IMR-90 (cell line): ENCODE results near the gene OSBPL9. TPM values are rescaled to one million over a fixed set of nuclear protein-coding genes. Genes with fewer than 3 reads are reported as not detected.

Source experiments
- ATAC-seq: fragments of 200-7000 bp; cut with Tn5 transposase; 2 replicates; pipeline ENCODE4 v1.9.1; 2020; ENCODE audit warnings: low read depth, mild to moderate bottlenecking, moderate library complexity
- BruUV-seq: library from RNA; stranded (reverse); fragments of 400-500 nt; replicated peaks from 2 replicates; lab custom pipeline; 2021; lab: Mats Ljungman, UMichigan
- CTCF ChIA-PET: fragments of 300-600 bp; formaldehyde crosslinking; extraction: SDS; loops from one replicate; lab custom pipeline; 2021; ENCODE audit warnings: antibody characterized with exemption; lab: Yijun Ruan, JAX
- POLR2A ChIA-PET: fragments of 300-600 bp; sonication (Branson Sonifier 250); formaldehyde crosslinking; loops from one replicate; lab custom pipeline; 2022; ENCODE audit warnings: antibody characterized with exemption; ENCODE audit not compliant: unreplicated experiment; lab: Charles Lee
- DNase-seq: peaks from one replicate; pipeline ENCODE4 v3.0.0; 2013
- H2AFZ ChIP-seq: replicated peaks from 2 replicates; pipeline ENCODE3; 2013; ENCODE audit warnings: low read length, mild to moderate bottlenecking; ENCODE audit not compliant: poor library complexity
- H2AK5ac ChIP-seq: 2 replicates; pipeline ENCODE4 v1.6.1; 2013; ENCODE audit warnings: low read depth, low read length, inconsistent platforms
- H2AK9ac ChIP-seq: replicated peaks from 2 replicates; pipeline ENCODE3; 2013; ENCODE audit warnings: mild to moderate bottlenecking, low read depth, low read length, moderate library complexity; ENCODE audit not compliant: poor library complexity
- H2BK120ac ChIP-seq: 2 replicates; pipeline ENCODE4 v1.6.1; 2013; ENCODE audit warnings: low read depth, low read length, inconsistent platforms
- H2BK15ac ChIP-seq: 3 replicates; pipeline ENCODE4 v1.6.1; 2013; ENCODE audit warnings: low read depth, low read length, inconsistent platforms
- H2BK20ac ChIP-seq: 2 replicates; pipeline ENCODE4 v1.6.1; 2013; ENCODE audit warnings: low read depth, mild to moderate bottlenecking, inconsistent platforms, low read length, moderate library complexity
- H2BK5ac ChIP-seq: 2 replicates; pipeline ENCODE4 v1.6.1; 2013; ENCODE audit warnings: mild to moderate bottlenecking, low read depth, low read length, inconsistent platforms; ENCODE audit not compliant: poor library complexity, severe bottlenecking
- H3K14ac ChIP-seq: replicated peaks from 2 replicates; pipeline ENCODE4 v1.6.1; 2013; ENCODE audit warnings: low read depth, low read length, inconsistent platforms
- H3K18ac ChIP-seq: 2 replicates; pipeline ENCODE4 v1.6.1; 2013; ENCODE audit warnings: low read depth, low read length, control low read depth
- H3K23ac ChIP-seq: 2 replicates; pipeline ENCODE4 v1.6.1; 2013; ENCODE audit warnings: low read depth, low read length, inconsistent platforms
- H3K27ac ChIP-seq: 2 replicates; pipeline ENCODE4 v1.5.1; 2013; ENCODE audit warnings: mild to moderate bottlenecking, control low read depth, low read length; ENCODE audit not compliant: insufficient read depth
- H3K27me3 ChIP-seq: 2 replicates; pipeline ENCODE4 v1.6.1; 2013; ENCODE audit warnings: low read length; ENCODE audit not compliant: control insufficient read depth, insufficient read depth
- H3K36me3 ChIP-seq: 2 replicates; pipeline ENCODE4 v1.6.1; 2013; ENCODE audit warnings: low read length, mixed read lengths; ENCODE audit not compliant: control insufficient read depth, insufficient read depth
- H3K4ac ChIP-seq: 2 replicates; pipeline ENCODE4 v1.6.1; 2013; ENCODE audit warnings: low read depth, low read length, inconsistent platforms
- H3K4me1 ChIP-seq: 2 replicates; pipeline ENCODE4 v1.6.1; 2013; ENCODE audit warnings: low read length, mixed read lengths; ENCODE audit not compliant: control insufficient read depth, insufficient read depth
- H3K4me2 ChIP-seq: 2 replicates; pipeline ENCODE4 v1.6.1; 2013; ENCODE audit warnings: low read depth, mild to moderate bottlenecking, control low read depth, low read length, moderate library complexity
- H3K4me3 ChIP-seq: 2 replicates; pipeline ENCODE4 v1.5.1; 2013; ENCODE audit warnings: low read depth, mild to moderate bottlenecking, control low read depth, low read length, moderate library complexity; ENCODE audit not compliant: insufficient read depth
- H3K56ac ChIP-seq: 2 replicates; pipeline ENCODE4 v1.6.1; 2013; ENCODE audit warnings: low read length, inconsistent platforms; ENCODE audit not compliant: insufficient read depth; ENCODE audit errors: extremely low read depth
- H3K79me1 ChIP-seq, 2 experiments: 2 replicates each; pipeline ENCODE4 v1.6.1; 2013; ENCODE audit warnings: low read length in 2 of 2, inconsistent platforms in 1 of 2, low read depth in 1 of 2
- H3K9ac ChIP-seq: 2 replicates; pipeline ENCODE4 v1.6.1; 2013; ENCODE audit warnings: low read depth, low read length, control low read depth
- H3K9me1 ChIP-seq: 2 replicates; pipeline ENCODE4 v1.6.1; 2013; ENCODE audit warnings: low read length, inconsistent platforms; ENCODE audit not compliant: insufficient read depth
- H3K9me3 ChIP-seq: 2 replicates; pipeline ENCODE4 v1.6.1; 2013; ENCODE audit warnings: low read length; ENCODE audit not compliant: control insufficient read depth, insufficient read depth
- H4K20me1 ChIP-seq: 2 replicates; pipeline ENCODE4 v1.6.1; 2013; ENCODE audit warnings: low read length, inconsistent platforms; ENCODE audit not compliant: insufficient read depth
- H4K5ac ChIP-seq: 2 replicates; pipeline ENCODE4 v1.6.1; 2013; ENCODE audit warnings: mild to moderate bottlenecking, low read depth, low read length, control low read depth
- H4K8ac ChIP-seq, 2 experiments: 2 replicates each; pipeline ENCODE4 v1.6.1; 2013; ENCODE audit warnings: low read depth in 2 of 2, low read length in 2 of 2, control low read depth in 1 of 2, inconsistent platforms in 1 of 2
- H4K91ac ChIP-seq: 2 replicates; pipeline ENCODE4 v1.6.1; 2013; ENCODE audit warnings: low read depth, low read length, inconsistent platforms; ENCODE audit not compliant: insufficient read depth
- BHLHE40 ChIP-seq: fragments of 150-350 bp; IDR thresholded peaks from 2 replicates; pipeline ENCODE4 v1.6.1; 2016; ENCODE audit warnings: mild to moderate bottlenecking, low read depth, low read length
- CEBPB ChIP-seq: IDR thresholded peaks from 2 replicates; pipeline ENCODE4 v1.6.1; 2012; ENCODE audit warnings: low read depth, low read length, improper control_type of control experiment
- CHD1 ChIP-seq: IDR thresholded peaks from 2 replicates; pipeline ENCODE4 v1.6.1; 2012; ENCODE audit warnings: low read depth, low read length, improper control_type of control experiment
- FOS ChIP-seq: fragments of 150-350 bp; IDR thresholded peaks from 2 replicates; pipeline ENCODE4 v1.6.1; 2016; ENCODE audit warnings: low read depth, low read length
- MAFK ChIP-seq: IDR thresholded peaks from 2 replicates; pipeline ENCODE4 v1.6.1; 2012; ENCODE audit warnings: low read depth, low read length, improper control_type of control experiment
- MAZ ChIP-seq: IDR thresholded peaks from 2 replicates; pipeline ENCODE4 v1.6.1; 2012; ENCODE audit warnings: low read depth, mild to moderate bottlenecking, low read length, improper control_type of control experiment, moderate library complexity, borderline replicate concordance
- MXI1 ChIP-seq: IDR thresholded peaks from 2 replicates; pipeline ENCODE4 v1.6.1; 2012; ENCODE audit warnings: low read depth, mild to moderate bottlenecking, low read length, moderate library complexity, borderline replicate concordance
- NFE2L2 ChIP-seq: fragments of 150-350 bp; IDR thresholded peaks from 2 replicates; pipeline ENCODE4 v1.6.1; 2016; ENCODE audit warnings: low read depth, mild to moderate bottlenecking, low read length
- POLR2A ChIP-seq: IDR thresholded peaks from 2 replicates; pipeline ENCODE4 v1.6.1; 2012; ENCODE audit warnings: mild to moderate bottlenecking, low read depth, low read length
- RAD21 ChIP-seq: IDR thresholded peaks from 2 replicates; pipeline ENCODE4 v1.6.1; 2012; ENCODE audit warnings: low read length, improper control_type of control experiment
- RCOR1 ChIP-seq: IDR thresholded peaks from 2 replicates; pipeline ENCODE4 v1.6.1; 2012; ENCODE audit warnings: mild to moderate bottlenecking, low read length, improper control_type of control experiment; ENCODE audit not compliant: insufficient replicate concordance
- RFX5 ChIP-seq: IDR thresholded peaks from 2 replicates; pipeline ENCODE4 v1.8.0; 2012; ENCODE audit warnings: low read depth, mild to moderate bottlenecking, low read length, moderate library complexity
- SMC3 ChIP-seq: fragments of 150-350 bp; IDR thresholded peaks from 2 replicates; pipeline ENCODE4 v1.6.1; 2016; ENCODE audit warnings: low read depth, mild to moderate bottlenecking, antibody characterized with exemption, low read length, moderate library complexity
- dilution Hi-C: fragments of 300-500 bp; cut with HindIII; formaldehyde crosslinking; loops from one replicate; pipeline ENCODE4 v1.14.3; 2018; ENCODE audit warnings: low sequenced_read_pairs; ENCODE audit not compliant: unreplicated experiment
- in situ Hi-C: fragments of 300-500 bp; cut with MboI; formaldehyde crosslinking; loops from 3 replicates; pipeline ENCODE4 v1.14.3; 2019; ENCODE audit warnings: low sequenced_read_pairs, inconsistent platforms, mixed read lengths
- intact Hi-C: fragments of 100-400 bp; cut with micrococcal nuclease; formaldehyde crosslinking; loops from 2 replicates; pipeline ENCODE4 v1.10.0; 2022
- polyA plus RNA-seq, 3 experiments: library from polyadenylated mRNA; depleted of rRNA; stranded (reverse); fragments of >200 nt; gene quantifications; 2 replicates each; pipeline ENCODE4 v1.2.3, GENCODE V29; 2012; ENCODE audit warnings: low replicate concordance in 1 of 3
- total RNA-seq: library from RNA; depleted of rRNA; stranded (reverse); fragments of >200 nt; gene quantifications from 2 replicates; pipeline ENCODE4 v1.2.3, GENCODE V29; 2012
- TF ChIP-seq, protein P1 (sequence below): conservative IDR thresholded peaks from 2 replicates; pipeline ENCODE4 v1.5.1; 2012; ENCODE audit warnings: mild to moderate bottlenecking, low read depth, low read length, improper control_type of control experiment
- TF ChIP-seq, protein P2 (sequence below): fragments of 150-350 bp; IDR thresholded peaks from 2 replicates; pipeline ENCODE4 v1.6.1; 2016; ENCODE audit warnings: low read depth, mild to moderate bottlenecking, low read length, moderate library complexity, borderline replicate concordance
- TF ChIP-seq, protein P3 (sequence below): fragments of 150-350 bp; IDR thresholded peaks from 2 replicates; pipeline ENCODE4 v1.6.1; 2017; ENCODE audit warnings: mild to moderate bottlenecking, antibody characterized with exemption, low read length, low read depth

OSBPL9 gene
- total and polyA plus RNA-seq, 2 of the 4 experiments (the other 2 are of a cell fraction), result 51.4 to 127 TPM

DNA sequence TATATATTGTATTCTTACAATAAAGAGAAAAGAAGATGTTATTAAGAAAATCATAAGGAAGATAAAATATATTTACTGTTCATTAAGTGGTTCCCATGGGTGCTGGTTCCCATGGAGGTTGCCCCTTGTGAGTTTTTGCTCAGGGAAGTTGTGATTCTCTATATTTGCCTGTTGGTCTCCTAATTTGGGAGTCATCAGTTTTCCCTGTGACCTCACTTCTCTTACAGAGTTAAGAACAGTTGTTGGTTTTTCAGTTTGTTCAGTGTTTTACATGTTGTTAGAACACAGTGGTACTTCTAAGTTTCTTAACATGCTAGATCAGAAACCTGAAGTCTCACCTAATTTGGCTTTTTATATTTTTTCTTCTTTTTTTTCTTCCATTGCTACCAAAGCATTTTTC, 109.2 kb downstream of the OSBPL9 start:
- Histone ChIP-seq H3K14ac (no peak overlapping the region), H3K18ac (no peak overlapping the region), H3K27me3 (no peaks in the 10 kb centered on the region), H2AK9ac (no peak overlapping the region), H4K20me1 (no peaks in the 10 kb centered on the region), H3K9me1 (peaks cover 4% of the 10 kb centered on the region), H2BK15ac (no peak overlapping the region), H2AK5ac (no peak overlapping the region), H3K9me3 (no peaks in the 10 kb centered on the region), H3K4me2 (no peak overlapping the region), H3K79me1 (peaks cover 22 to 38% of the 10 kb centered on the region in 2 experiments; a peak in 3 of 4 replicates), H4K91ac (no peak overlapping the region), H2BK20ac (no peak overlapping the region), H3K9ac (no peak overlapping the region), H3K27ac (no peak overlapping the region), H3K4me3 (no peak overlapping the region), H3K4ac (no peak overlapping the region), H3K23ac (no peak overlapping the region), H3K56ac (no peak overlapping the region), H3K4me1 (peaks cover 2% of the 10 kb centered on the region; the same call in 1 of the 2 replicates), H3K36me3 (no peaks in the 10 kb centered on the region), H2AFZ (no peak overlapping the region), H4K8ac (no peak overlapping the region), H2BK5ac (no peak overlapping the region), H4K5ac (no peak overlapping the region), H2BK120ac (no peak overlapping the region)
- no peak for TF ChIP-seq MAFK
- no peak for TF ChIP-seq RAD21
- TF ChIP-seq, protein P1, sequence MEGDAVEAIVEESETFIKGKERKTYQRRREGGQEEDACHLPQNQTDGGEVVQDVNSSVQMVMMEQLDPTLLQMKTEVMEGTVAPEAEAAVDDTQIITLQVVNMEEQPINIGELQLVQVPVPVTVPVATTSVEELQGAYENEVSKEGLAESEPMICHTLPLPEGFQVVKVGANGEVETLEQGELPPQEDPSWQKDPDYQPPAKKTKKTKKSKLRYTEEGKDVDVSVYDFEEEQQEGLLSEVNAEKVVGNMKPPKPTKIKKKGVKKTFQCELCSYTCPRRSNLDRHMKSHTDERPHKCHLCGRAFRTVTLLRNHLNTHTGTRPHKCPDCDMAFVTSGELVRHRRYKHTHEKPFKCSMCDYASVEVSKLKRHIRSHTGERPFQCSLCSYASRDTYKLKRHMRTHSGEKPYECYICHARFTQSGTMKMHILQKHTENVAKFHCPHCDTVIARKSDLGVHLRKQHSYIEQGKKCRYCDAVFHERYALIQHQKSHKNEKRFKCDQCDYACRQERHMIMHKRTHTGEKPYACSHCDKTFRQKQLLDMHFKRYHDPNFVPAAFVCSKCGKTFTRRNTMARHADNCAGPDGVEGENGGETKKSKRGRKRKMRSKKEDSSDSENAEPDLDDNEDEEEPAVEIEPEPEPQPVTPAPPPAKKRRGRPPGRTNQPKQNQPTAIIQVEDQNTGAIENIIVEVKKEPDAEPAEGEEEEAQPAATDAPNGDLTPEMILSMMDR, result no peak
- TF ChIP-seq MAZ, result no peak
- no peak for TF ChIP-seq MXI1
- TF ChIP-seq SMC3, result no peak
- TF ChIP-seq BHLHE40, result no peak
- no peak for TF ChIP-seq RFX5
- no peak for TF ChIP-seq NFE2L2
- TF ChIP-seq, protein P2, sequence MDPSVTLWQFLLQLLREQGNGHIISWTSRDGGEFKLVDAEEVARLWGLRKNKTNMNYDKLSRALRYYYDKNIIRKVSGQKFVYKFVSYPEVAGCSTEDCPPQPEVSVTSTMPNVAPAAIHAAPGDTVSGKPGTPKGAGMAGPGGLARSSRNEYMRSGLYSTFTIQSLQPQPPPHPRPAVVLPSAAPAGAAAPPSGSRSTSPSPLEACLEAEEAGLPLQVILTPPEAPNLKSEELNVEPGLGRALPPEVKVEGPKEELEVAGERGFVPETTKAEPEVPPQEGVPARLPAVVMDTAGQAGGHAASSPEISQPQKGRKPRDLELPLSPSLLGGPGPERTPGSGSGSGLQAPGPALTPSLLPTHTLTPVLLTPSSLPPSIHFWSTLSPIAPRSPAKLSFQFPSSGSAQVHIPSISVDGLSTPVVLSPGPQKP, result no peak
- TF ChIP-seq FOS, result no peak
- no peak for TF ChIP-seq CHD1
- TF ChIP-seq, protein P3, sequence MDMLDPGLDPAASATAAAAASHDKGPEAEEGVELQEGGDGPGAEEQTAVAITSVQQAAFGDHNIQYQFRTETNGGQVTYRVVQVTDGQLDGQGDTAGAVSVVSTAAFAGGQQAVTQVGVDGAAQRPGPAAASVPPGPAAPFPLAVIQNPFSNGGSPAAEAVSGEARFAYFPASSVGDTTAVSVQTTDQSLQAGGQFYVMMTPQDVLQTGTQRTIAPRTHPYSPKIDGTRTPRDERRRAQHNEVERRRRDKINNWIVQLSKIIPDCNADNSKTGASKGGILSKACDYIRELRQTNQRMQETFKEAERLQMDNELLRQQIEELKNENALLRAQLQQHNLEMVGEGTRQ, result no peak
- TF ChIP-seq POLR2A, result no peak
- no peak for TF ChIP-seq CEBPB
- no peak for TF ChIP-seq RCOR1
- DNase-seq (no peak), ATAC-seq (no peak)
- dilution Hi-C loops (no loop called here), in situ Hi-C loops (no loop called here), intact Hi-C loops (no loop called here)
- BruUV-seq, result no TSS peak
- ChIA-PET CTCF (no interaction called here), POLR2A (no interaction called here)
